NCI-H748 treated with DMSO at 0.1 percent for 48 hours (cell line): ENCODE data around the gene PRKCE.
A peak's percentile ranks its signal among the peaks of the same experiment; 100 is the strongest.

Experiments
- DNase-seq: peaks from one replicate; lab custom pipeline; 2025; lab: John Stamatoyannopoulos, UW

Gene PRKCE

GRCh38 chr2:45651415-45652089 is at the start of gene PRKCE:
Gene PRKCE, plus strand, starts transcription at chr2:45651675.
- no peak for DNase-seq

- no peak for DNase-seq
Observed at GRCh38 chr2:45602624-45603023, 48.9 kb upstream of the PRKCE start.

DNA sequence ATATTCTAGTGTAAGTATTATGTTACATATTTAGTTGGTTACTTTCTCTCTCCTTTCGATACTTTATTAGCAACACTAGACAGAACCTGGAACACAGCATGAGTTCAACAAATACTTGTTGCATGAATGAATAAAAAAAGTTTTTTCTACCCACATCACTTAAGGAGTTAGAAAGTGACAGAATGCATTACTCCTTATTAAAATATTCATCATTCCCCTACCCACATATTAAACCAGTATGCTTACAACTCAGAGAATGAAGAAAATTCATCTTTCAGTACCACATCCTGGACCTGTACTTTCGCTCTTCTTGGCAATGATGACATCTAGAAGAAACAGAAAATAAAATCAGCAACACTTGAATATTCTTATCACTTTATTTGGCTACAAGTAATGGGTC is 46.4 kb upstream of the PRKCE start:
- no peak for DNase-seq

DNA sequence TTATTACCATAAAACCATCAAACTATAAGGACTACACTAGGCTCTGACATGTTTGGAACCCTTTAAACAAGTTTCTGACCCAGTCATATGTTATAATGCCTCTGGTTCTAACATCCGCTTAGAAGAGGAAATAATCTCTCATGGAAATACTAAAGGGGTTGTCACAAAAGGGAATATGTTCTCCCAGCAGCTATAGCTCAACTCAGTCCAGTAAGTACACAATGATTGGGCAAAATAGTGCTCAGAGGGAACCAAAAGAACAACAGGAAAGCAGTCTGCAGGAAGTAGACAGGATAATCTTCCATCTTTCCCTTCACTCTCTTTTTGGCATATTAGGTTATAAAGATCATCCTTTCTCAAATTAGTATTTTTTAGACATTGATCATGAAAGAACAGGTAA is 44.7 kb upstream of the PRKCE start:
- DNase-seq, result no peak

DNA sequence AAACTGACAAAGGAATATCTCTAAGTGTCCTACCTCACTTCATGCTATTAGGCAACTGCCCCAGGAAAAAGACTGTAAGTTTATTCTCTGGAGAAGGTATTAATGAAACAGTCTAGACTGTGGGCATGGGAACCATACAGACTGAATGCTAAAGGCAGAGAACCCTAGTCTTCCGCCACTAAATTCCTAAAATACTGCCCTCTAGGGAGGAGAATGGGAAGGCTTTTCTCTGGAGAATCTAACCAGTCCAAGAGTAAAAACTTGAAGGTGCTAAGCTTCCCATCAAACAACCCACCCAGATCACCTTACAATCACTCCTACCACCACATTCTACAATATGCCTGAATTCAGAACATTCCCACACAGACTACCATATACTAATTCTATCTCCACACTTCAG is 43.8 kb upstream of the PRKCE start:
- no peak for DNase-seq

GRCh38 chr2:45610281-45611019 is 41.0 kb upstream of the PRKCE start:
- peak; percentile 6 for DNase-seq

DNA sequence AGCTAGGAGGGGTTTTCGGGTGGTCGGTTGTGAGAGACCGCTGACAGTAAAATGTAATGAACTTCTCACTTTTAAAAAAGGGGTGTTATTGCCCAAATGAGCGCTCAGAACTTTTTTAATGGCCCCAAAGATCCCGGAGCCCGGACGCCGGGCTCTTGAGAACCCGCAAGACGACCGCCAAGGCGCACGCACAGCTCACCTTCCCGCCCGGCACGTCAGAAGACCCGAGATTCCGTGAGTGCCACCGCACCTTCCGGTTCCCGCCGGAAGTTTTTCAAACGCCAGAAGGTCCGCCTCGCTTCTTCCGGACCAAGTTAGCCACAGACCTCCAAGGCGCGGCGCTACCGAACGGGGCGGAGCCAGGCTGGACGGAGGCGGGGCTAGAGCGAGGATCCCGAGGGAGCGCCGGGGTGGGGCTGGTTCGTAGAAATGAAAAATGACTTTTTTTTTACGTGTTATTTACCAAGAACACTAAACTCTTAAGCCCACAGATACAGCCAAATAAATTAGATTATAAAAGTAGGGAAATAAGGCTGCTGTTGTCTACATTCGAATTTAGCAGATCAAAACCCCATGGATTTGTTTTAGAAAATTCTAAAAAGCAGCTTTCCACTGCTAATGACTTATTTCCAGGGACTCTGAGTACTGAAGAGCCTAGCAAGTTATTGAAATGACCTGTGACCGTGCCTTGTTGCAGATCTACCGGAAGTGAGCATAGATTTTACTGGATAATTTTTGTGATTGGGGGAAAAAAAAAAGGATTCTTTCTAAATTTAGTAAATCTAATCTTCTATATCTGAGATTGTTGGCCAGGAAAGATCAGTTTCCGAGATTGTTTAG is 40.2 kb upstream of the PRKCE start, which contains the start of gene SRBD1:
Gene SRBD1, minus strand, starts transcription at position 248 of the 840 bp plus-strand sequence. CDS start 5,826 bp downstream, outside the sequence.
- DNase-seq, result peak; percentile 52

DNA sequence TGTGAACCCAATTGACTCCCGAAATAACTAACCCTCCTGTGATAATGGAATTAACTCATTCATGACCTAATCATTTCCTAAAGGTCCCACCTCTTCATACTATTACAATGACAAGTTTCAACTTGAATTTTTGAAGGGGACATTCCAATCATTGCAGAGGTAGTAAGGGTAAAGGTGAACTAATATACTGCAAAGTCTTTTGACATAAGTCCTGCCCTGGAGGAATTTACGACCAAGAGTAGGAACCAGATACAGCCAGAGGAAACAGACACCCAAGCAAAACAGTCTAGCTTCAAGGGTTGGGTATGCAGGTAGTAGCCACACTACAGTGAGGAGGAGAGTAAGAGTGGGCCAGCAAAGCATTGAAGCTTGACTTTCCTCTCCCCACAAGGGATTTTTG is 39.2 kb upstream of the PRKCE start:
- no peak for DNase-seq

- no peak for DNase-seq
Observed at GRCh38 chr2:45612731-45613130, 38.7 kb upstream of the PRKCE start.

GRCh38 chr2:45614330-45614729 is 37.1 kb upstream of the PRKCE start:
- no peak for DNase-seq

DNA sequence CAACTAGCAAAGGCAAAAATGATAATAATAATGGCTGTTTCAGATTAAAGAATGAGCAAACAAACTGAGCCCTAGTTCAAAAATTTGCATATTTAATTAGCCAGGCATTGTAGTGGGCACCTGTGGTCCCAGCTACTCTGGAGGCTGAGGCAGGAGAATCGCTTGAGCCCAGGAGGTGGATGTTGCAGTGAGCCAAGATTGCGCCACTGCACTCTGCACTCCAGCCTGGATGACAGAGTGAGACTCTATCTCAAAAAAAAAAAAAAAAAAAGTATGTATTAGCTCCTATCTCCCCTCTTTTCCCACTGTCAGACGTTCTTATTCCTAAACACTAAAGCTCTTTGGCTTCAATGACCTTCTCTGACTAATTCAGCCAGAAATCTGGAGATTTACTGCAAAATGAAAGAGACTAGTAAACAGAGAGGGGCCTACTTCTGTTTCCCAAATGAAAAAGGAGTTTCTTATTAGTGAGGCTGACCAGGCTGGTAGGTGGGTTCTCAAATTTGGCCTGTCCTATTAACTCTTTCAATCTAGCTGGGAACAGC is 36.5 kb upstream of the PRKCE start:
- no peak for DNase-seq

DNA sequence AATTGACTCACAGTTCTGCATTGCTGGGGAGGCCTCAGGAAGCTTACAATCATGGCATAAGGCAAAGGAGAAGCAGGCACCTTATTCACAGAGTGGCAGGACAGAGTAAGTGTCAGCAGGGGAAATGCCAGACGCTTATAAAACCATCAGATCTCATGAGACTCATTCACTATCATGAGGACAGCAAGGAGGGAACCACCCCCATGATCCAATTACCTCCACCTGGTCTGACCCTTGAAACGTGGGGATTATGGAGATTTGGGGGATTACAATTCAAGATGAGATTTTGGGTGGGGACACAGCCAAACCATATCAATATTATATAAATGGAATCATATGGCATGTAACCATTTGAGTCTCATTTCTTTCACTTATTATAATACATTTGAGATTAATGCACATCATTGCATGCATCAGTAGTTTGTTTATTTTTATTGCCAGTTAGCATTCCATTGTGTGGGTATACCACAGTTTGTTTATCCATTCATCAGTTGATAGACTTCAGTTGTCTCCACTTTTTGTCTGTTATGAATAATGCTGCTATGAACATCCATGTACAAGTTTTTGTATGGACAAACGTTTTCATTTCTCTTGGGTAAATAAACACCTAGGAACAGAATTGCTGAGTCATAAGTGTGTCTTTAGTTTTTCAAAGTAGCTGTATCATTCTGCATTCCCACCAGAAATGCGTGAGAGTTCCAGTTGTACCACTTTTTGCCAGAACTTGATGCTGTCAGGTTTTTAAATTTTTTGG is 34.6 kb upstream of the PRKCE start:
- no peak for DNase-seq

GRCh38 chr2:45617496-45617895 is 34.0 kb upstream of the PRKCE start:
- DNase-seq, result no peak

GRCh38 chr2:45622336-45623075 is 29.0 kb upstream of the PRKCE start:
- no peak for DNase-seq

GRCh38 chr2:45623098-45623497 is 28.4 kb upstream of the PRKCE start:
- DNase-seq, result no peak

GRCh38 chr2:45625824-45626223 is 25.7 kb upstream of the PRKCE start:
- no peak for DNase-seq

DNA sequence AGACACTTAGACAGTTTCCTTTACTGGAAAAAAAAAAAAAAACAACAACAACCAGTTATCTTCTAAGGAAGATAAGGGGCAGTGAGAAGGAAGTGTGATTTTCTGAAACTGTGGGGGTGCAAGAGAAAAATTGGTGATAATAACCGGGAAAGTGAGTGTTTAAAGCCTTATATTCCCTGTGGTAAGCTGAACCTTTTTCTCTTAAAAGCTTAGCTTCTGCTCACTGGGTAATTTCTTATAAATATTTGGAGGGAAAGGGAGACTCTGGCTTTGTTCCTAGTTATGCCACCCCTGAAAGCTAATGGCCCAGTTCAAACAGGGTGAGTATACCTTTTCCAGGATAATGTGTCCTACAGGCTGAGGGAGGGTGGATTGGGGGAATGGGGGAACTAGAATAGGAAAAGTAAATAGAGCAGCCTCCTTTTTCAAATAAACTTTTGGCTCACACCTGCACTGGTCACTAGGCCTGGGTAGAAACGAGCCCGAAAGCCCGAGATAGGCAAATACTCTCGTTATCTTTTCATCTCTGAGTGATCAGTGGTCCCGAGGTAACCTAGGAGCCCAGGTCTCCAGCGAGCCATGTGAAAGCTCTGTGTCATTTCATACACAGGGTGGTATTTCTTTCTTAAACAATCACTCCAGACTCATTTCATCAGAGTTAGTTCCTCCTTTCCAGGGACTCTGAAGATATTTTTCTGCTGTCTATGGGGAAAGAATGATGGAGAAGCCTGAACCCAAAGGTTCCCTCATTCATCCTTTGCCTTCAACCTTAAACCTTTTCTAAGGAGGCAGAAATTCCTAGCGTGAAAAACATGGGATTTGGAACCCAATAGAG is 24.9 kb upstream of the PRKCE start:
- peak; percentile 17 for DNase-seq

- no peak for DNase-seq
Observed at GRCh38 chr2:45627911-45628310, 23.6 kb upstream of the PRKCE start.

DNA sequence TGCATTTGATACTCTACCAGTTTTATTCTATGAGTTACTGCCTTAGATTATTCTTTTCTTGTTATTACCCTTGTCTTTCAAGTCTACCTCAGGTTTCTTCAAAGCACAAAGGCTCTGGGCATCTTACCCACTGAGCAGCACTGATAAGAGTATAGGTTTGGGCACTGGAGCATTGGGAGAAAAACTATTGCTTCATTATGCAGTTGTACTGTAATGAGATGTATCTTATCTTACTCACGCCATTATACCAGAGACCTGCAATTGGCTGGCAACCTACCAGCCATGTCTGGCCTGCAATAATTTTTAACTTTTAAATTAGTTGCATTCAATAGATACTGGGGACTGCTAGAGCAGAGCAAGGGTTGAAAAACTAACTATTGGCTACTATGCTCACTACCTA is 21.5 kb upstream of the PRKCE start:
- no peak for DNase-seq

GRCh38 chr2:45631319-45631718 is 20.2 kb upstream of the PRKCE start:
- DNase-seq, result no peak
